Cerebellar nuclear complex (tissue), 1 donor: ENCODE measurements around the gene CCDC138.

Experiments used
- DNase-seq, 2 experiments: peaks; one replicate each; lab custom pipeline; 2025; lab: John Stamatoyannopoulos, UW

CCDC138 gene

GRCh38 chr2:108894766-108895165, 108.2 kb downstream of the CCDC138 start:
- no peak for DNase-seq

GRCh38 chr2:108895188-108895587, 108.6 kb downstream of the CCDC138 start:
- no peak for DNase-seq

DNA sequence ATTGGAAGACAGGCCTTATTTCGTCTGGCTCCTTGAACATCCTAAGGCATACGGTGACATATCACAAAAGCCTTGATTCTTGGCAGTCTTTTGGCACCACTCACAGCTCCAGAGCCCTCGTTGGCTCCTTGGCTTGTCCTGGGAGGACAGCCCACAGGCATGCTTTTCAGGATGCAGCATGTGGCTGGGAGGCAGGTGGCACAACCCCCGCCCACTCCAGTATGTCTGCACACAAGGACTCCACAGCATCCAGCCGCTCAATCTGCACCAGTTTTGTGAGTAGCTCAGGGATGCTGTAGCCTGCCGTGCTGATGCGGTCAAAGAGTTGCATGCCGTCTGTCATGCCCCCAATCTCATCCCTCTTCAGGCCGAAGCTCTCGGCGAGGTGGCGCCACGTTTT, 110.2 kb downstream of the CCDC138 start:
- DNase-seq: no peak

GRCh38 chr2:108898315-108899082, 111.9 kb downstream of the CCDC138 start:
- no peak for DNase-seq

GRCh38 chr2:108904680-108905079, 118.1 kb downstream of the CCDC138 start:
- DNase-seq: no peak

DNA sequence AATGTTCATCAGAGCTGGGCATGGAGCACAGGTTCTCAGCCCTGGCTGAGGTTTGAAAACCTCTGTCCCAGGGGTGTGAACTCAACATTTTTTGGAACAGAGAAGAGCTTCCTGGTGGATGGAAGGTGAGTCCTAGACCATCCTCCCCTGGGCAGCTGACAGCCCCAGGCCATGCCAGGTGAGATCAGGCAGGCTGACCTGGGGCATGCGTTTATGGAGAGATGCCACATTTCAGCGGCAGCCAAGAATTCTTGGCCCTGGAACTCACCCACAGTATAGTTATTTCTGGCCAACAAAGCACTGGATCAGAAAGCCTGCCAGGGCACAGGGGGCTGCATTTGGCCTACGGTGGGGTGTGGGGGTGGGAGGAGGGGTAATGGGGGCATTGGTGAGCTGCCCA, 118.6 kb downstream of the CCDC138 start:
- DNase-seq: no peak

DNA sequence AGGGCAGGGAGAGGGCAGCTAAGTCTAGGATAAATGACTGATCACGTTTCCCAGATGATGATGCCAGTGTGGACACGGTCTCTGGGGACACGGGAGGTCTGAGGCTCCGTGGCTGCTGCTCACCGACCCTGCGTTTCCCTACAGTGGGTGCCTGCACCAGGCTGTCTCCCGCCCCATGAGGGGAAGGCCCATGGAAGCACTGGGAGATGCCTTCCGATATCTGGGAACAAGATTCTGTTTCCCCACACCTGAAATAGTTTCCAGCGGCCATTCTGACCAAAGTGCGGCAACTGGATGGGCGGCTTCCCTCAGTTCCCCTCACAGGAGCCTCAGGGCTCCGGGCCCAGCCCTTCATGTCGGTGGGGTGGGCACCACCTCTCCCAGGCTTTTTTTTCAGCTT, 119.3 kb downstream of the CCDC138 start:
- DNase-seq: no peak

GRCh38 chr2:108906403-108907077, 120.0 kb downstream of the CCDC138 start:
- no peak for DNase-seq

- DNase-seq: no peak
Observed at GRCh38 chr2:108907822-108908712, 121.5 kb downstream of the CCDC138 start.

DNA sequence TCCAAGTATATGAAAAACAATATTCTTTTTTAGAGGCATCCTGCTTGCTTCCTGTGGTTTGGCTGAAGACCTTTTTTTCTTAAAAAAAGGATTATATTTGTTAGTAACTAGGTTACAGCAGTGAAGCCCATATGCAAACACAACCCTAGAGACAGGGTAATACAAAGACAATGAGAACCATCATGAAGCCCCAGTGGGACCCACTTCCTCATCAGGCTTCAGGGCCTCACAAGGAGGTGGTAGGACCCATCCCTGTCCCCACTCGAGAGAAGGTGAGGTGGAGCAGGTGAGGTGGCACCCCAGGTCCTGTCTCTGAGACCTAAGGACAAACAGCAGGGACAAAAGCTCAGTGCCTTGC, 122.1 kb downstream of the CCDC138 start:
- no peak for DNase-seq

GRCh38 chr2:108909275-108909823, 122.8 kb downstream of the CCDC138 start:
- DNase-seq: no peak

DNA sequence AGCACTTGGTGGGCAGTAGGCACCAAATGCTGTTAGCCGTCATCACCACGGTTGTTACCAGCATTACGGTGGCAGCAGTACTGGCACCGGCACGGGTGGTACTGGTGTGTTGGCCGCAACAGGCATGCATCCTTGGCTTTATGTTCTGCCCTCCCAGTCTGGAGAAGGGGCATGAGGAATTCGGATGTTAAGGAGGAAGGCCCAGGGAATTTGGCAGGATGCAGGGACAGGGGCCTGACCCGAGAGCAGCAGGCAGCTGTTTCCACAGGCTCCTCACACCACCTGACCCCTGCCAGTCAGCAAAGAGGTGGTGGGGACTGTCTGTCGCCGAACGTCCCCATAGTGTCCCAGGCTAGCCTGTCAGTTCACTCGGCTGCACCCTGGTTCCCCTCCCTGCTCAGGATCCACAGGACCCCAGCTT, 123.5 kb downstream of the CCDC138 start:
- DNase-seq: no peak

- no peak for DNase-seq
Observed at GRCh38 chr2:108910541-108911396, 124.2 kb downstream of the CCDC138 start.

DNA sequence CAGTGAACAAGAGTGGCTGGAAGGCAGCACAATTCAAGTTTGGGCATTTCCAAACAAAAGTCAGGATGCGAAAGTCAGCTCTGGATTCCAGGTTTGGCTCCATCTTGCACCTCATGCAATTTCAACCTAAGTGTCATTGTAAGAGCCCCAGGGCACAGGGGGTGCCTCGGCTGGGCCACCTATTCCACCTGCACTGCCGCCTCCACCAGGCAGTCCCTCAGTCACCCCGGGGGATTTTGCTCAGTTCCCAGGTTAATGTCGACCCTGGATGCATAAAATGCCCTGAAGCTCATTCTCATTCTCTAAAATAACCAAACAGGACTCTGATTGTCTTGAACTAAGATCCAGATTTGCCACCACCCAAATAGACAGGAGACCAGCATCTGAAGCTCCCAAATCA, 124.8 kb downstream of the CCDC138 start:
- no peak for DNase-seq

- no peak for DNase-seq
Observed at GRCh38 chr2:108911807-108912628, 125.4 kb downstream of the CCDC138 start.

DNA sequence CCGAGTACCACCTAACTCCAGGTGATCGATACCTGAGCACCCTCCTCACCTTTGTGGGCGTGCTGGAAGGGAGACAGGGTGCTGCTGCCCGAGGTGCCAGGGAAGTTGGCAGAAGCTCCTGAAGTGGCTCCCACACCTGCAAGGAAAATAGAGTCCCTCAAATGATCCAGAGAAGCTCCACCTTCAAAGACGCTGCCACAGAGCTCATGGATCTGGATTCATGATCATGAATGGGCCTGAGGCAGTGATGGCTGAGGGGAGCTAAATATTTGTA, 126.0 kb downstream of the CCDC138 start:
- no peak for DNase-seq

- DNase-seq: no peak
Observed at GRCh38 chr2:108916122-108916795, 129.7 kb downstream of the CCDC138 start.

DNA sequence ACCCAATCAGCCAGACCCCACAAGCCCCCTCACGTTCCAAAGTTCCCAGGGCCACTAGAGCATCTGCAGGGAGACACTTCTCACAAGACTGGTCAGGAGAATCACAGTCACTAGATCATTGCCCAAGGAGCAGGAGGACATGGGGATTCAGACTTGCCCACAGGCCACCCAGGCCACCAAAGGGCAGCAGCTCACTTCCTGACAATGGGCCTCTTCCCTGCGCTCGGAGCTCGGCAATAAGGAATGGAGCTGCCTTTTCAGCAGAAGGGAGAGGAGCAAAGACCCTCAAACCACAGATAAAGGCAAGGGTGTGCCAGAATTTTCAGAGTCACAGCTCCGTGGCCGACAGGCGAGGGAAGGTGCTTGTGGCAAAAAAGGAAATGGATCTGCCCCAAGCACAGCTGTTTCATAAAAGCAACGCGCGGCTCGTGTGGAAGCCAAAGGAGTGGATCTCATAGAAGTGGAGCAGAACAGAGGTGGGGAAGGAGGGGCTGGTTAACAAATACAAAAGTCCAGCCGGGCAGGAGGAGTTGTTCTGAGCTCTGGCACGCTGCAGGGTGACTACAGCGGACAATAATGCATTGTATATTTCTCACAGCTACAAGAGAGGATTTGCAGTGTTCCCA, 130.3 kb downstream of the CCDC138 start:
- no peak for DNase-seq

DNA sequence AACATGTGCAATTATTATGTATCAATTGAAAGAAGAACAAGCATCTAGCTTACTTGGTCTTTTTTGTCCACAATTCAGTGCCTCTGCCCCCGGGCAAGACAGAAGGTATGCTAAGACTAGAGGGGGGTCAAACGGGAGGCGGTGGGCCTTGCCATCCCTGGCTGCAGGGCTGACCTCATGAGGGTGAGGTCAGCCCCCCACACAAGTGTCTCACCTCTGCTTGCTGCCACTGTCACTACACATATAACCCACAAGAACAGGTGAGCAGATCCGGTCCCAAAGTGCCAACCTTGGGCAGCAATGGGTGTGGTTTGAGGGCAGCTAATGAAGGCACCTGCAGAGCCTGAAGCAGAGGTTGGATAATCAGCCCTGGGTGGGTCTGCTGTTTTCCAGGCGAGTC, 131.0 kb downstream of the CCDC138 start:
- no peak for DNase-seq
